OCI-LY3 (cell line): Measurements from ENCODE around the gene ZBED5.

ENCODE experiments used
- EZH2phosphoT487 ChIP-seq: fragments of 200-600 bp; shearing (Covaris generic); IDR thresholded peaks from 2 replicates; pipeline ENCODE4 v1.6.1; 2018; ENCODE audit warnings: antibody characterized with exemption, mixed run types, low read depth
- TF ChIP-seq, protein P1 (sequence below): fragments of 200-600, 300-600 bp; sonication (generic); IDR thresholded peaks from 2 replicates; pipeline ENCODE4 v1.5.1; 2014; ENCODE audit warnings: antibody characterized with exemption, low read length, low read depth

DNA sequence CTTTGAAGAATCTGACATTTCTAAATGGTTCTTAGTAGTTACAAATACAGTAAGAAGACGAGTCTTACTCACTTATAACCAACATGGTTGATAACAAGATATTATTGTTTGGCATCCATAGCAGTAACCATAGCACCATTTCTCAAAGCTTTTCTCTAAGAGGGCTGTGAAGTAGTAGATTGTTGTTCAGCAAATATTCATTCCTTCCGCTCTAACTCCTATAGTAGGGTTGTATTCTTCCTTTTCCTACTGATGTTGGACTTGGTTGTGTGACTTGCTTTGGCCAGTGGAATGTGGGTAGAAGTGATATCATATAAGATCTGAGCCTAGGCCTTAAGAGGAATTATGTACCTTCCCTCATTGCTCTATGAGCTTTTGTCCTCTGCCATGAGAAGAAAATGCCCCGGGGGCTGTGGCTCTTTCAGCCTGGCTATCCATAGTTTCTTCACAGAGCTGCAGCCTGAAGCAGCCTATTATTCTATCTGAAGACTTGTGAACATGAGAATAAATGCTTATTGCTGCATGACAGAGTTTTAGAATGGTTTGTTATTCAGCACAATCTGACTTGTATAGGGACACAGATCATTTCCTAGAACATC, 28.9 kb upstream of the ZBED5 start:
- TF ChIP-seq, protein P1, sequence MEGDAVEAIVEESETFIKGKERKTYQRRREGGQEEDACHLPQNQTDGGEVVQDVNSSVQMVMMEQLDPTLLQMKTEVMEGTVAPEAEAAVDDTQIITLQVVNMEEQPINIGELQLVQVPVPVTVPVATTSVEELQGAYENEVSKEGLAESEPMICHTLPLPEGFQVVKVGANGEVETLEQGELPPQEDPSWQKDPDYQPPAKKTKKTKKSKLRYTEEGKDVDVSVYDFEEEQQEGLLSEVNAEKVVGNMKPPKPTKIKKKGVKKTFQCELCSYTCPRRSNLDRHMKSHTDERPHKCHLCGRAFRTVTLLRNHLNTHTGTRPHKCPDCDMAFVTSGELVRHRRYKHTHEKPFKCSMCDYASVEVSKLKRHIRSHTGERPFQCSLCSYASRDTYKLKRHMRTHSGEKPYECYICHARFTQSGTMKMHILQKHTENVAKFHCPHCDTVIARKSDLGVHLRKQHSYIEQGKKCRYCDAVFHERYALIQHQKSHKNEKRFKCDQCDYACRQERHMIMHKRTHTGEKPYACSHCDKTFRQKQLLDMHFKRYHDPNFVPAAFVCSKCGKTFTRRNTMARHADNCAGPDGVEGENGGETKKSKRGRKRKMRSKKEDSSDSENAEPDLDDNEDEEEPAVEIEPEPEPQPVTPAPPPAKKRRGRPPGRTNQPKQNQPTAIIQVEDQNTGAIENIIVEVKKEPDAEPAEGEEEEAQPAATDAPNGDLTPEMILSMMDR = no peak
- TF ChIP-seq EZH2phosphoT487 = no peak
